Suprapubic skin (tissue), 4 donors: Measurements from ENCODE around the gene CTU1.

Experiments
- EP300 ChIP-seq: sonication (generic); formaldehyde crosslinking; IDR thresholded peaks from one replicate; pipeline ENCODE4 v1.6.1; 2017; ENCODE audit warnings: antibody characterized with exemption
- POLR2A ChIP-seq, 2 donors: fragments of 450-650 bp; IDR thresholded peaks; one replicate each; pipeline ENCODE4 v1.6.1; 2017; ENCODE audit warnings: antibody characterized with exemption in 2 of 2, mild to moderate bottlenecking in 2 of 2, moderate library complexity in 2 of 2
- POLR2AphosphoS5 ChIP-seq, 3 donors: sonication (generic); formaldehyde crosslinking; IDR thresholded peaks; one replicate each; pipeline ENCODE4 v1.6.1; 2017; ENCODE audit warnings: antibody characterized with exemption in 3 of 3
- TF ChIP-seq, protein P1 (sequence below), 2 donors: fragments of 200-600 bp in 1 of 2; fragments of 450-650 bp in 1 of 2; sonication (generic) in 1 of 2; IDR thresholded peaks; one replicate each; pipeline ENCODE4 v1.5.1; 2016 to 2019; ENCODE audit warnings: antibody characterized with exemption in 2 of 2, mild to moderate bottlenecking in 1 of 2, moderate library complexity in 1 of 2

DNA sequence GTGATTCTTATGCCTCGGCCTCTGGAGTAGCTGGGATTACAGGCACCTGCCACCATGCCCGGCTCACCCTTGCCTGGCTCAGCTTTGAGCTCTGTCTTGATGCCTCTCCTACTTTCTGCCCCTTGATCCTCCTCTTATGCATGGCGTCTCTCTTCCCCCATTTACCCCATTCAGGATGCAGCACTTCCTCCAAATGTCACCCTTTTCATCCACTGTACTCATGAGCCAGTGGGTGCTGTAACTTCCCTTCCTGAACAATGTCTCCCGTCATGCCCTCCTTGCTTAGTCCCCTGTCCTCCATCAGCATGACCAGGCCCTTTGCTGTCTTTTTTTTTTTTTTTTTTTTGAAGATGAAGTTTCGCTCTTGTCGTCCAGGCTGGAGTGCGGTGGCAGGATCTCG, 13.0 kb upstream of the CTU1 start:
- TF ChIP-seq, protein P1, sequence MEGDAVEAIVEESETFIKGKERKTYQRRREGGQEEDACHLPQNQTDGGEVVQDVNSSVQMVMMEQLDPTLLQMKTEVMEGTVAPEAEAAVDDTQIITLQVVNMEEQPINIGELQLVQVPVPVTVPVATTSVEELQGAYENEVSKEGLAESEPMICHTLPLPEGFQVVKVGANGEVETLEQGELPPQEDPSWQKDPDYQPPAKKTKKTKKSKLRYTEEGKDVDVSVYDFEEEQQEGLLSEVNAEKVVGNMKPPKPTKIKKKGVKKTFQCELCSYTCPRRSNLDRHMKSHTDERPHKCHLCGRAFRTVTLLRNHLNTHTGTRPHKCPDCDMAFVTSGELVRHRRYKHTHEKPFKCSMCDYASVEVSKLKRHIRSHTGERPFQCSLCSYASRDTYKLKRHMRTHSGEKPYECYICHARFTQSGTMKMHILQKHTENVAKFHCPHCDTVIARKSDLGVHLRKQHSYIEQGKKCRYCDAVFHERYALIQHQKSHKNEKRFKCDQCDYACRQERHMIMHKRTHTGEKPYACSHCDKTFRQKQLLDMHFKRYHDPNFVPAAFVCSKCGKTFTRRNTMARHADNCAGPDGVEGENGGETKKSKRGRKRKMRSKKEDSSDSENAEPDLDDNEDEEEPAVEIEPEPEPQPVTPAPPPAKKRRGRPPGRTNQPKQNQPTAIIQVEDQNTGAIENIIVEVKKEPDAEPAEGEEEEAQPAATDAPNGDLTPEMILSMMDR (IDR thresholded peaks at IDR 0.05), result no peak
- TF ChIP-seq POLR2A (IDR thresholded peaks at IDR 0.05), result no peak
- no peak for TF ChIP-seq POLR2AphosphoS5 (IDR thresholded peaks at IDR 0.05)
- TF ChIP-seq EP300, result no peak
